HuH-7.5 (cell line): ENCODE data around the gene TAOK1.

Experiments used
- DNase-seq: peaks from one replicate; pipeline ENCODE4 v3.0.0; 2011; ENCODE audit warnings: low spot score

The TAOK1 gene

GRCh38 chr17:29595943-29596774 is 206.0 kb downstream of the TAOK1 start:
- no peak for DNase-seq

DNA sequence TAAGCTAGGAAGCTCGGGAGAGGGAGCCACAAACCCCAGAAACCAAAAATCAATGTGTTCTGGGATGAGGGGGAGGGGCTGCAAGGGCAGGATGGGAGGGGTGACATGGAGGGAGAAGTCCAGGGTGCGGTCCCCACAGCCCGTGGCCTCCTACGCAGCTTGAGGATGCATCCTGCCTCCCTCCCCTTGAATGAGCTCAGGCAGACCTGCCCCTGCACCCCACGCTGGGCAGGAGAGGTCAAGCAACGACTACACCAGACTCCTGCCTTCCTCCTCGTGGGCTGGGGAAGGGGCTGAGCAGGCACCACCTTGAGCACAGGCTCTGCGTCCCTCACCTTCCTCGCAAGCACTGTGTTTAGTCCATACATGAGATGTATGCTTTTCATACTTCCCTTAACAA is 206.6 kb downstream of the TAOK1 start:
- DNase-seq: no peak

DNA sequence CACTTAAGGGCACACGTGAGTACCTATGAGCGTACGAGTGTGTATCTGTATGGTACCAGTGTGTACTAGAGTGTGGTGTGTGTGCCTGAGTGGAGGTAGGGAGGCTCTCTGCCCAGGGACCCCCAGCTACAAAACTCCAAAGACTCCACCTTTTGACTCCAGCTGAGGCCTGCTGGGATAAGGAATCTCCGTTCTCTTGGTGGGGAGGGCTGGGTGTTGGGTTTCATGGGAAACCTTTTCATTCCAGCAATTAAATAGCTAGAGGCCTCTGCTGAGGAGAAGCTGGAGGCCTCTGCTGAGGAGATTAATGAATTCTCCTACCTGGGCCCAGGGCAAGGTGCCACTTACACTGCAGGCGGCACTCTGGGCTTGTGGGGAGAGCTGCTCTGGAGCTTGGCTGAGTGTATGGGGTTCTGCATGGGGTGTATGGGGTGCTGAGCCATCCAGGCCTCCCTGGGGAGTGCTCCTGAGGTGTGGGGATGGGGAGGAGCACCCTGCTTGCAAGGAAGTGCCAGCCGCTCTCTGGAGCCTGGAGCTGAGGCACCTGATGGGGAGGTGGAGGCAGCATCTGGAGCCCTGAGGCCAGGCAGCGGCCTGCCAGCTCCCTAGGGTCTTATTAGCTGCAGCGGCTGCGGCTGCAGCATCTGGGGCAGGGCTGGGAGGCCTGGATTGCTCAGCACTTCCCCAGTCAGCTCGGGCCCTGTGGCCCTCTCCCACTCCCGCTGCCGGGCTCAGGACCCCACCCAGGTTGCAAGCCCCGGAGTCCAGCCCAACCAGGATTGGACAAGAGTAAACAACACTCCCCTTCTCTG is 207.4 kb downstream of the TAOK1 start:
- no peak for DNase-seq
